GM23338 (cell line): ENCODE measurements around the gene DOCK1. TPM values are rescaled to one million over a fixed set of nuclear protein-coding genes. Genes with fewer than 3 reads are reported as not detected.

Experiments used
- ATAC-seq: fragments of 200-7000 bp; cut with Tn5 transposase; 3 replicates; pipeline ENCODE4 v1.9.1; 2020
- DNase-seq: peaks from one replicate; pipeline ENCODE4 v3.0.0-alpha.2; 2015; ENCODE audit warnings: low spot score
- H2AFZ ChIP-seq: fragments of 200-600 bp; sonication (generic); 2 replicates; pipeline ENCODE4 v1.8.0; 2016; ENCODE audit warnings: antibody characterized with exemption, mild to moderate bottlenecking, moderate library complexity
- H3F3A ChIP-seq: fragments of 200-600 bp; sonication (generic); replicated peaks from 2 replicates; pipeline ENCODE4 v1.8.0; 2017; ENCODE audit warnings: antibody characterized with exemption, mixed run types, low read depth
- H3K27ac ChIP-seq: fragments of 200-600 bp; sonication (generic); 2 replicates; pipeline ENCODE4 v1.6.1; 2016; ENCODE audit warnings: low read depth
- H3K27me3 ChIP-seq: fragments of 200-600 bp; sonication (generic); 2 replicates; pipeline ENCODE4 v1.8.0; 2016; ENCODE audit warnings: mild to moderate bottlenecking, mixed run types, moderate library complexity; ENCODE audit not compliant: insufficient read depth
- H3K36me3 ChIP-seq: fragments of 200-600 bp; sonication (generic); 2 replicates; pipeline ENCODE4 v1.8.0; 2016; ENCODE audit warnings: mild to moderate bottlenecking; ENCODE audit not compliant: insufficient read depth
- H3K4me1 ChIP-seq: fragments of 200-600 bp; sonication (generic); 2 replicates; pipeline ENCODE4 v1.8.0; 2016; ENCODE audit warnings: mild to moderate bottlenecking, moderate library complexity; ENCODE audit not compliant: insufficient read depth
- H3K4me2 ChIP-seq: fragments of 200-600 bp; sonication (generic); 2 replicates; pipeline ENCODE4 v1.7.1; 2017; ENCODE audit warnings: mixed run types
- H3K4me3 ChIP-seq: fragments of 200-600 bp; sonication (generic); 2 replicates; pipeline ENCODE4 v1.6.1; 2016; ENCODE audit warnings: mixed run types
- H3K79me2 ChIP-seq: fragments of 200-600 bp; sonication (generic); replicated peaks from 2 replicates; pipeline ENCODE4 v1.8.0; 2017; ENCODE audit warnings: mild to moderate bottlenecking; ENCODE audit not compliant: insufficient read depth
- H3K9me2 ChIP-seq: fragments of 200-600 bp; sonication (generic); 2 replicates; pipeline ENCODE4 v1.8.0; 2017; ENCODE audit not compliant: insufficient read depth
- H4K20me1 ChIP-seq: fragments of 200-600 bp; sonication (generic); replicated peaks from 2 replicates; pipeline ENCODE4 v1.8.0; 2017; ENCODE audit warnings: mild to moderate bottlenecking; ENCODE audit not compliant: insufficient read depth
- H3K27ac Mint-ChIP-seq: 2 replicates; pipeline ENCODE4 v1.8.0; 2020; ENCODE audit warnings: inconsistent platforms, mild to moderate bottlenecking, moderate library complexity, mixed read lengths
- H3K27me3 Mint-ChIP-seq: 3 replicates; pipeline ENCODE4 v1.8.0; 2022; ENCODE audit warnings: low read depth, mild to moderate bottlenecking, moderate library complexity, mixed read lengths, inconsistent platforms; ENCODE audit not compliant: insufficient read depth, poor library complexity
- H3K36me3 Mint-ChIP-seq: 3 replicates; pipeline ENCODE4 v1.8.0; 2021; ENCODE audit warnings: low read depth, mild to moderate bottlenecking, inconsistent platforms, moderate library complexity, mixed read lengths
- H3K4me1 Mint-ChIP-seq: 3 replicates; pipeline ENCODE4 v1.8.0; 2020; ENCODE audit warnings: mild to moderate bottlenecking, inconsistent platforms, mixed read lengths
- H3K4me3 Mint-ChIP-seq: 3 replicates; pipeline ENCODE4 v1.8.0; 2021; ENCODE audit warnings: moderate library complexity, mild to moderate bottlenecking, inconsistent platforms, mixed read lengths
- H3K9me3 Mint-ChIP-seq: 3 replicates; pipeline ENCODE4 v1.8.0; 2020; ENCODE audit warnings: moderate library complexity, mild to moderate bottlenecking, inconsistent platforms, mixed read lengths
- CREB1 ChIP-seq: fragments of 250-450 bp; sonication (Bioruptor Pico); IDR thresholded peaks from 2 replicates; pipeline ENCODE4 v1.5.0; 2020; ENCODE audit warnings: low read depth, mild to moderate bottlenecking, moderate library complexity
- CTCF ChIP-seq, 2 experiments: fragments of 200-600 bp in 1 of 2; sonication (generic) in 1 of 2; conservative IDR thresholded peaks; 2 replicates each; pipeline versions ENCODE4 v1.5.1 to v1.6.1; 2016 to 2017; ENCODE audit warnings: antibody characterized with exemption in 2 of 2, low read depth in 2 of 2, mild to moderate bottlenecking in 2 of 2, moderate library complexity in 1 of 2
- ETS1 ChIP-seq: IDR thresholded peaks from 2 replicates; pipeline ENCODE4 v1.6.1; 2016; ENCODE audit warnings: antibody characterized with exemption
- EZH2phosphoT487 ChIP-seq: fragments of 200-600 bp; sonication (generic); IDR thresholded peaks from one replicate; pipeline ENCODE4 v1.8.1; 2018; ENCODE audit warnings: antibody characterized with exemption; ENCODE audit not compliant: unreplicated experiment
- JUNB ChIP-seq: IDR thresholded peaks from one replicate; pipeline ENCODE4 v1.6.1; 2016; ENCODE audit warnings: antibody characterized with exemption; ENCODE audit not compliant: unreplicated experiment
- NANOG ChIP-seq: IDR thresholded peaks from 2 replicates; pipeline ENCODE4 v1.6.1; 2016; ENCODE audit warnings: antibody characterized with exemption, borderline replicate concordance
- POLR2AphosphoS5 ChIP-seq: IDR thresholded peaks from 2 replicates; pipeline ENCODE4 v1.6.1; 2016; ENCODE audit warnings: antibody characterized with exemption, low read depth
- REST ChIP-seq: IDR thresholded peaks from one replicate; pipeline ENCODE4 v1.6.1; 2018; ENCODE audit warnings: antibody characterized with exemption; ENCODE audit not compliant: unreplicated experiment
- STAT1 ChIP-seq: IDR thresholded peaks from one replicate; pipeline ENCODE4 v1.6.1; 2016; ENCODE audit warnings: antibody characterized with exemption; ENCODE audit not compliant: unreplicated experiment
- ZNF114 ChIP-seq: fragments of 250-450 bp; sonication (Bioruptor Pico); IDR thresholded peaks from 2 replicates; pipeline ENCODE4 v1.5.0; 2020; ENCODE audit warnings: mild to moderate bottlenecking, moderate library complexity
- ZNF331 ChIP-seq: fragments of 250-450 bp; sonication (Bioruptor Pico); IDR thresholded peaks from 2 replicates; pipeline ENCODE4 v1.5.0; 2020; ENCODE audit warnings: low read depth, mild to moderate bottlenecking, moderate library complexity
- ZNF462 ChIP-seq: fragments of 250-450 bp; sonication (Bioruptor Pico); IDR thresholded peaks from 2 replicates; pipeline ENCODE4 v1.5.0; 2020; ENCODE audit warnings: mild to moderate bottlenecking, moderate library complexity
- polyA plus RNA-seq: library from polyadenylated mRNA; unstranded; fragments of >200 nt; fragmentation: Nextera tagmentation; extraction: Ambion mirVana; gene quantifications from 2 replicates; pipeline ENCODE4 v1.2.1, GENCODE V29; 2016
- total RNA-seq: library from RNA; depleted of rRNA; stranded (reverse); fragments of >200 nt; shearing (Covaris generic); gene quantifications from 2 replicates; pipeline ENCODE4 v1.2.3, GENCODE V29; 2014

DOCK1 gene
- total and polyA plus RNA-seq, 2 experiments from 2014 or later, result 13.2 to 55.3 TPM

- no peak for TF ChIP-seq ETS1
Observed at GRCh38 chr10:127370601-127371000, 465.4 kb downstream of the DOCK1 start (continued).

GRCh38 chr10:127372361-127372760 is 467.1 kb downstream of the DOCK1 start:
- no peak overlapping the region for H3K4me2 ChIP-seq
- Mint-ChIP-seq H3K36me3 (peaks cover 10% of the 10 kb centered on the region; the same call in 1 of the 3 replicates), H3K9me3 (no peaks in the 10 kb centered on the region), H3K27me3 (no peaks in the 10 kb centered on the region), H3K4me1 (no peaks in the 10 kb centered on the region; the same call in 2 of the 3 replicates), H3K27ac (no peak overlapping the region), H3K4me3 (no peak overlapping the region)
- H3K79me2 ChIP-seq, result no peaks in the 10 kb centered on the region
- H3K27ac ChIP-seq, result no peak overlapping the region
- ATAC-seq (no peak), DNase-seq (no peak)
- H3K9me2 ChIP-seq, result no peaks in the 10 kb centered on the region
- no peak overlapping the region for H3K4me3 ChIP-seq
- no peaks in the 10 kb centered on the region for H3K27me3 ChIP-seq
- no peak overlapping the region for H2AFZ ChIP-seq
- H3F3A ChIP-seq, result no peaks in the 10 kb centered on the region
- no peaks in the 10 kb centered on the region for H3K36me3 ChIP-seq
- no peaks in the 10 kb centered on the region; the same call in 1 of the 2 replicates for H4K20me1 ChIP-seq
- H3K4me1 ChIP-seq, result no peaks in the 10 kb centered on the region
- TF ChIP-seq NANOG (no peak), REST (no peak), ZNF462 (CRISPR knock-in tag) (no peak), CTCF (conservative IDR thresholded peaks at IDR 0.05; ENCODE audit: low read depth in 2 of 2) (no peak), STAT1 (no peak), ZNF331 (CRISPR knock-in tag) (no peak), JUNB (no peak), EZH2phosphoT487 (no peak), ZNF114 (CRISPR knock-in tag) (no peak), POLR2AphosphoS5 (no peak), CREB1 (no peak), ETS1 (no peak)
